ENCODE data around the gene ATG10.

The ATG10 gene

DNA sequence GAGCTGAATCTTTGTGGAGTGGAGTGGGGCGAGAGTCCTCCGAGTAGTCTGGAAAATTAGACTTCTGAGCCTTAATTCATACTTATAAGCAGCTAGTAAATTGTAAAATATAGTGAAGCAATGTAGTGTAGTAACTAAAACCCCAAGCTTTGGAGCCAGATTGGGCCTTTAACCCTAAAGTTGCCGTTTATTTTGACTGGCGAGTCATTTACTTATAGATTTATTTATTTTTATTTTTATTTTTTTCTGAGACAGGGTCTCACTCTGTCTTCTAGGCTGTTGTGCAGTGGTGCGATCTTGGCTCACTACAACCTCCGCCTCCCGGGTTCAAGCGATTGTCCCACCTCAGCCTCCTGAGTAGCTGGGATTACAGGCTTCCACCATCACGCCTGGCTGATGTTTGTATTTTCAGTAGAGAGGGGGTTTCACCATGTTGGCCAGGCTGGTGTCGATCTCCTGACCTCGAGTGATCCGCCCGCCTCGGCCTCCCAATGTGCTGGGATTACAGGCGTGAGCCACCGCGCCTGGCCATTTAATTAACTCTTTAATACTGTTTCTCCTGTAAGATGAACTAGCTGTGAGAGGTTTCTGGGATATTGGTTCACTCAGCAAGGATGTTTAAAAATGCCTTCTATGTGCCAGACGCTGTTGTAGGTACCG lies 307.0 kb downstream of the ATG10 start:
- Mint-ChIP-seq H3K4me3 (peak overlapping the region; percentile 91 to 94 (median 94)), H3K27me3 (ENCODE audit: low read depth) (no peaks in the 10 kb centered on the region), H3K9me3 (no peaks in the 10 kb centered on the region), H3K27ac (peak overlapping the region; percentile 99 to 100 (median 99)), H3K4me1 (peaks cover 45% of the 10 kb centered on the region), H3K36me3 (ENCODE audit: low read depth) (peaks cover 36% of the 10 kb centered on the region)
- TF ChIP-seq, protein P1, sequence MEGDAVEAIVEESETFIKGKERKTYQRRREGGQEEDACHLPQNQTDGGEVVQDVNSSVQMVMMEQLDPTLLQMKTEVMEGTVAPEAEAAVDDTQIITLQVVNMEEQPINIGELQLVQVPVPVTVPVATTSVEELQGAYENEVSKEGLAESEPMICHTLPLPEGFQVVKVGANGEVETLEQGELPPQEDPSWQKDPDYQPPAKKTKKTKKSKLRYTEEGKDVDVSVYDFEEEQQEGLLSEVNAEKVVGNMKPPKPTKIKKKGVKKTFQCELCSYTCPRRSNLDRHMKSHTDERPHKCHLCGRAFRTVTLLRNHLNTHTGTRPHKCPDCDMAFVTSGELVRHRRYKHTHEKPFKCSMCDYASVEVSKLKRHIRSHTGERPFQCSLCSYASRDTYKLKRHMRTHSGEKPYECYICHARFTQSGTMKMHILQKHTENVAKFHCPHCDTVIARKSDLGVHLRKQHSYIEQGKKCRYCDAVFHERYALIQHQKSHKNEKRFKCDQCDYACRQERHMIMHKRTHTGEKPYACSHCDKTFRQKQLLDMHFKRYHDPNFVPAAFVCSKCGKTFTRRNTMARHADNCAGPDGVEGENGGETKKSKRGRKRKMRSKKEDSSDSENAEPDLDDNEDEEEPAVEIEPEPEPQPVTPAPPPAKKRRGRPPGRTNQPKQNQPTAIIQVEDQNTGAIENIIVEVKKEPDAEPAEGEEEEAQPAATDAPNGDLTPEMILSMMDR (IDR thresholded peaks at IDR 0.05; ENCODE audit: unreplicated experiment in 3 of 3) = no peak

DNA sequence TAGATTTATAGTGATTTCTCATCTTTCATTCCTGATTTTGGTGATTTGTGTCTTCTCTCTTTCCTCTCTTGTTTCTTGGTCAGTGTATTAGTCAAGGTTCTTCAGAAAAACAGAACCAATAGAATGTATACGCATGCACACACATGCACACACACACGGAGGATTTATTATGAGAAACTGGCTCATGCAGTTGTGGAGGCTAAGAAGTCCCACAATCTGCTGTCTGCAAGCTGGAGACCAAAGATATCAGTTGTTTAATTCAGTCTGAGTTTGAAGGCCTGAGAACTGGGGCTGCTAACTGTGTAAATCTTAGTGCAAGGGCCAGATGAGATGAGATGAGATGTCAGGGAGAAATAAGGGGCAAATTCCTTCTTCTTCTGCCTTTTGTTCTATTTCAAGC lies 312.1 kb downstream of the ATG10 start:
- Mint-ChIP-seq H3K4me1 (peaks cover 22% of the 10 kb centered on the region), H3K27ac (peak overlapping the region in 2 of 3 experiments; percentile 3 to 12), H3K36me3 (ENCODE audit: low read depth) (no peaks in the 10 kb centered on the region), H3K9me3 (no peaks in the 10 kb centered on the region), H3K27me3 (ENCODE audit: low read depth) (no peaks in the 10 kb centered on the region), H3K4me3 (no peak overlapping the region)
- TF ChIP-seq, protein P1 (IDR thresholded peaks at IDR 0.05; ENCODE audit: unreplicated experiment in 3 of 3) = no peak

DNA sequence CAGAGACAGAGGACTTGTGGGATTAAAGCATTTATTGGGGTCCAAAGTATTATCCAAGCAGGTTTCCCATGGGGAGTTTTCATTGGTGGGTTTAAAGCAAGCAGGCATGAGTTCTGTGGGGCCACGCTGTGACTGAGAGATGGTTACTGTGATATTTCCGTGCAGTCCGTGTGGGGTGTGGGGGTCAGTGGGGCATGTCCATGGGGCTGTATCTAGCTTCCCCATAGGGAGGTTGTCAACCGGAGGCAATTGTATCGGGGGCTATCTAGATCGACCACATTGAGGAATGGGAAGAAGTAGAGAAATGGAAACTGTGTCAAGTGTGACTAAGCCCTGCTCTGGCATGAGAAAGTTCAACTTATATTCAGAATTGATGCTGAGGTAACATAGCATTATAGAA lies 313.4 kb downstream of the ATG10 start:
- no peaks in the 10 kb centered on the region for H3K36me3 Mint-ChIP-seq (ENCODE audit: low read depth)
- no peak overlapping the region for H3K4me3 Mint-ChIP-seq
- H3K4me1 Mint-ChIP-seq = peaks cover 11% of the 10 kb centered on the region
- H3K9me3 Mint-ChIP-seq = no peaks in the 10 kb centered on the region
- H3K27me3 Mint-ChIP-seq (ENCODE audit: low read depth) = no peaks in the 10 kb centered on the region
- TF ChIP-seq, protein P1 (IDR thresholded peaks at IDR 0.05; ENCODE audit: unreplicated experiment in 3 of 3) = no peak
- no peak overlapping the region for H3K27ac Mint-ChIP-seq

DNA sequence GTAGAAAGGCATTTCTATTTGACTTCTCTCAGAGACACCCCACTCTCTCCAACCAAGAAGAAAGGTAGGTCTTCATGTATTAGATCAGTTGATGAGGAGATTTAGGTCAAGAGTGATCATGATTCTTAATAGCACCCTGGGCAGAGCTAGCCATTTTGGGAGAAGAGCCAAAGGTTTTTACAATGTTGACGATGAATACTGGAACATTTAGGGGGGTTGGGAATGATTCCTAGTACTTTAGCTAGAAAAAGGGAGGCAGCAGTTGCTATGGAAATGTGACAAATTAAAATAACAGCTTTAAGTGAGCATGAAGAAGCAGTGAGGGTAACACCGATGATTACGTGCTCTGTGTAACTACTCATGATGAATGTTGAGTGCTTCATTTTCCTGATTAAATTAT lies 315.8 kb downstream of the ATG10 start:
- Mint-ChIP-seq H3K27ac (no peak overlapping the region), H3K4me3 (no peak overlapping the region), H3K9me3 (no peaks in the 10 kb centered on the region), H3K27me3 (ENCODE audit: low read depth) (no peaks in the 10 kb centered on the region), H3K36me3 (ENCODE audit: low read depth) (no peaks in the 10 kb centered on the region), H3K4me1 (no peaks in the 10 kb centered on the region)
- TF ChIP-seq, protein P1 (IDR thresholded peaks at IDR 0.05; ENCODE audit: unreplicated experiment in 3 of 3) = no peak

DNA sequence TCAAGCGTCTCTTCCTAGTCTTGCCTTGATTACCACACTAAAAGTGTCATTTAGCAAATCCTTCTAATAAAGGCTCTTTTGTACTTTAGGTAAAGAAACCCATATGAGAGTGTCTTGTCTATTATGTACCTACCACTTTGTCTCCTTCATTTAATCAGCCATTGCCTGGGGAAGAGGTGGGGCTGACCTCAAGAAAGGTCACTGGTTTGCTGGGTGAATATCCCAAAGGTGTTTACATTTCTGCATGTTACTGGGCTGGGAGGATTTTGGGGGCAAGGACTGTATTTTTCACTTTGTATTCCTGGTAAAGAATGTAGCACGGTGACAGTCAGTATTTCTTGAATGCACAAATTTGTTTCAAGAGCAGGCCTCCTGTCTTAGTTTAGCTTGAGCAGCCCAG lies 318.2 kb downstream of the ATG10 start:
- Mint-ChIP-seq H3K4me3 (no peak overlapping the region), H3K9me3 (no peaks in the 10 kb centered on the region), H3K4me1 (peaks cover 4% of the 10 kb centered on the region), H3K36me3 (ENCODE audit: low read depth) (no peaks in the 10 kb centered on the region), H3K27ac (no peak overlapping the region), H3K27me3 (ENCODE audit: low read depth) (no peaks in the 10 kb centered on the region)
- TF ChIP-seq, protein P1 (IDR thresholded peaks at IDR 0.05; ENCODE audit: unreplicated experiment in 3 of 3) = no peak

DNA sequence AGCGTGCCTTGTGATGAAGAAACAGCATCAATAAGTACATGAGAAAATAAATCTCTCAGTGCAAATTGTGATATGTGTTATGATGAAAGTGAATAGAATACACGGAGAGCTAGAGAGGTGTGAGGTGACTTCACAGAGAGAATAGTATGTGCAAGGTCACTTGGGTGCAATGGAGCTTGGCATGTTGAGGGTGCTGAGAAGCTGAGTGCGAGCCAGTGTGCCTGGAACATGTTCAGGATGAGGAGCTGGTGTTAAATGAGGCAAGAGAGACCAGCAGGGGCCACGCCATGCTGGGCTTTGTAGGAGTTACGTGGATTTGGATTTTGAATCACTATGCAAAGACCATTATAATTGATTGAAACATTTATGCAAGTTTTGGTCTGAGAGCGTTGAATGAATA lies 319.1 kb downstream of the ATG10 start:
- peaks cover 4% of the 10 kb centered on the region for H3K4me1 Mint-ChIP-seq
- no peaks in the 10 kb centered on the region for H3K9me3 Mint-ChIP-seq
- H3K27ac Mint-ChIP-seq = no peak overlapping the region
- H3K4me3 Mint-ChIP-seq = no peak overlapping the region
- H3K27me3 Mint-ChIP-seq (ENCODE audit: low read depth) = no peaks in the 10 kb centered on the region
- TF ChIP-seq, protein P1 (IDR thresholded peaks at IDR 0.05; ENCODE audit: unreplicated experiment in 3 of 3) = no peak
- no peaks in the 10 kb centered on the region for H3K36me3 Mint-ChIP-seq (ENCODE audit: low read depth)
